GM18870 (cell line): ENCODE data around the gene KLHDC8B.

Experiments used
- ATAC-seq: cut with Tn5 transposase; IDR thresholded peaks from one replicate; pipeline ENCODE4 v1.9.1; 2021; ENCODE audit warnings: moderate library complexity; ENCODE audit not compliant: unreplicated experiment

Gene KLHDC8B

DNA sequence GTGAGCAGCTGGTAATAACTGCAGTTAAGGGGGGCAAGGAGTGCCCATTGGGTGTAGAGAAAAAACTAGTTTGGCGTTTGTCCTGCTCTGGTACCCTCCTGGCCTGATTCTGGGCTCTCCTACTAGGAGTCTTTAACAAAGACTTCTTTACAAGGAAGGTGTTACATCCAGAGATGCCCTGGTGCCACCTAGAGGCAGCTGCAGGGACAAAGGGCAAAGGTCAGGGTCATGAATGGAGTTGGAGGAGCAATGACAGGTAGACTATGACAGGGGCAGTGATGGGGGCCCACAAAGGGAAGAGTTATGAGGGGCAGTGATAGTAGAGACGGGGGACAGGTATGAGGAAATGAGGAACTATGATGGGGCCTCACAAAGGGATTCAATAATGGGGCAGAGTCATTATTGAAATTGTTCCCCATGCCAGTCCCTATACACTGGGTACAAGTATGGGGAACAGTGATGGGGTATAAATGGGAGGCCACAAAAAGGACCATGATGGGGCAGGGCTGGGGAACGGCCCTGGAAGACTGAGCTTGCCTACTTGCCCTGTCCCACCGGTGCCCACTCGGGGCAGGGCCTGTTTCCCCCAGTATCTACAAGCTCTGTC is 13.2 kb upstream of the KLHDC8B start:
- no peak for ATAC-seq

GRCh38 chr3:49158792-49159191 is 12.6 kb upstream of the KLHDC8B start:
- ATAC-seq, result no peak

DNA sequence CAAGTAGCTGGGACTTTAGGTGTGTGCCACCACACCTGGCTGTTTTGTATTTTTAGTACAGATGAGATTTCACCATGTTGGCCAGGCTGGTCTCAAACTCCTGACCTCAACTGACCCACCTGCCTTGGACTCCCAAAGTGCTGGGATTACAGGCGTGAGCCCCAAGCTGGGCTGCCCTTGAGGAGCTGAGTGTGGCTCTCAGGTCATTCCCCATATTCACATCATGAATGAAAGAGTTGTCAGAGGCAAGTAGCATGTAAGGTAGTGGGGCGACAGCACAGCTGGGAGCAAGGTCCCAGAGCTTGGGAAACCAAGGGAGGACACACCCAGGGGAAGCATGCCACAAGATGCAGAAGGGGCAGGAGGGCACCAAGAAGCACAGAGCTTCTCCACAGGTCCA is 10.2 kb upstream of the KLHDC8B start:
- no peak for ATAC-seq

GRCh38 chr3:49161808-49162530 is 9.4 kb upstream of the KLHDC8B start:
- no peak for ATAC-seq

- no peak for ATAC-seq
Measured at GRCh38 chr3:49162751-49163419, 8.5 kb upstream of the KLHDC8B start.

DNA sequence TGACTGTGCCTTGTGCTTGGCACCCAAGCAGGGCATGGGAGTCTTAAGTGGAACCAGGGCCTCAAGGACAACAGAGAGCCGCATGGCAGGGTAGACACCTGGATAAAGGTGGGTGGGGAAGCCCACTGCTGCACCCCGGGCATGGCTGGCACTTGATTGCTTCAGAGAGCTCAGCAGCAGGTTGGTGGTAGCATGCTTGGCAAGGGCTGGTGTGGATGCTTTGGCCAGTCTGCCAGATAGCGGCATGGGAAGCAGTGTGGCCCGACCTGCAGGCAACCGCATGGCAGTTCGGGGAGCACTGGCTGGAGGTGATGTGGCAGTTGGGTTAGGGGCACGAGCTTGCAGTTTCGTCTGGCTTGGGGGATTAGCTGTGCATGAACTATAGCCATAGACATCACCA is 7.8 kb upstream of the KLHDC8B start:
- ATAC-seq, result no peak

- ATAC-seq, result no peak
Measured at GRCh38 chr3:49164983-49165720, 6.2 kb upstream of the KLHDC8B start.

DNA sequence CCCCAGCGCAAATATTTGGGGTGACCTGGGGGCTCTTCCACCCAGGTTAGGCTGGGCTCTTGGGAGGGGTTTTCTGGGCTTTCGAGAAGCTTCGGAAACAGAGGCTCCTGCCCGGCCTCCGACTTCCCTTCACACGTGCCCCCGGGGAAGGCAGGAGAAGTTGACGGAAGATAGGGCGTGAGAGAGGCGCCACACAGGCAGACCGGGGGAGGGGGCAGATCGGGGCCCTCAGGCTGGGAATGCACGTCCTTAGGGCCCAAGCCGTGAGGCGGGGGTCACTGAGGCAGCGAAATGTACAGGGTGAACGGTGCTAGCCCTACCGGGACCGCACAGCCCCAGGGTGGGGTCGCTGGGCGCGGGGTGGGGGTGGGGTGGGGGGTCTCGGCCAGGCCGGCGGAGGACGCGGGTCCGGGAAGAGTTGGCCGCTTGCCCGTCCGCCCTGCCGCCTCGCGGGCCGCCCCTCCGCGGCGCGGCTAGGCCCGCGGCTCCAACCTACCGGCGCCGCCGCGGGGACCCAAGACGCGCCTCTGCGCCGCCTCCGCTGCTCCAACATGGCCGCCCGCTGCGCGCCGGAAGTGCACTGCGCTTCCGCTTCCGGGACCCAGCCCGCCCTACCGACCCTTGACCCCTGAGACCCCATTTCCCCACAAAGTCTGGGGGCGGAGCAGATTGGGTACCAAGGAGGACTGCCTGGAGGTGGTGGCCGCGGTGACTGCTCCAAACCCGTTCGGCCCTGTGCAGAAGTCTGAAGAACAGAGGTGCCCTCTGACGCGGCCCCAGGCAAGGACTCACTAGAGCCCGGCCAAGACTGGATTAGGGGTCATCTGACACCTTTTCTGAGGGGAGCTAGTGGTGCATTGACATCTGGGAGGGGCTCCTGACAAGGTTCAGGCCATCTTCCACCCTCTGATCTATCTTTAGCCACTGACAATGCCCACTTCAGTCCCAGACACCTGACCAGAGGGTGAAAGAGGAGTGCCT is 5.3 kb upstream of the KLHDC8B start, which contains the start of gene CCDC71:
Gene CCDC71 (minus strand): TSS at position 561 of the 981 bp plus-strand sequence. CDS start 2,123 bp downstream, outside the sequence.
- no peak for ATAC-seq

DNA sequence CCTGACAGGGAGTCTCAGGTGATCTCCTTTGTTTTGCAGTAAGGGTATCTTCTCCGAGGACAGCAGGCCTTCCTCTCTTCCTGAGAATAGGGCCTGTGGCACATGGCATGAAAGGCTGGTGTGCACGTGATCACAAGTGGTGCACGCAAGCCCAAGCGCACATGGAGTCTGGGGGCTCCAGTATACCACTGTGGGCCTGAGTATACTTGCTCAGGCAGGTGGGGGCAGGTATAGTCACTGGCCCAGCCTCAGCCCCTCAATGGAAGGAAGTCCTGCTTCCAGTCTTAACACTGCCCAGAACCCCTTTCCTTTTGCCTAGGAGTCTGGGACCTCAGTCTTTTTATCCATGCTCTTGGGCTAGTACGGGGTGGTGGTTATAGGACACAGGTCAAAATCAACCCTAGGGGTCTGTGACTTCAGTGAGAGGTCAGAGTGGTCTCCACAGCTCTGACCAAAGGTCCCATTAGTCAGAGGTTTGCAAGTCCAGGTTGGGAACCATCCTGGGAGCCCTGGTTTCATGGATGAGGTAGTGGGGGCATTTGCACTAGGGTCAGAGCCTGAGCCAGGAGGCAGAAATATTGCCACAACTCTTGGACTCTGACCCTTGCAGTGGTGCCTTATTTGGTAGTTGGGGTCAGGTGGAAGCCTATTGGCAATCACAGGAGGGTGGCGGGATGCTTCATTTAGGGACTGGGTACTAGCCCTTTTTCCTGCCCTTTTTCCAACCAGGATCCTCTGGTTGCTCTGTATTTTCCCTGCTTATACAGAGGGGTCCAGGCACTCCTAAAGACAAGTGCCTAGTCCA is 4.4 kb upstream of the KLHDC8B start:
- no peak for ATAC-seq

- no peak for ATAC-seq
Measured at GRCh38 chr3:49170744-49171118, 667 bp upstream of the KLHDC8B start.

- no peak for ATAC-seq
Measured at GRCh38 chr3:49171775-49172500, 540 bp downstream of the KLHDC8B start.

DNA sequence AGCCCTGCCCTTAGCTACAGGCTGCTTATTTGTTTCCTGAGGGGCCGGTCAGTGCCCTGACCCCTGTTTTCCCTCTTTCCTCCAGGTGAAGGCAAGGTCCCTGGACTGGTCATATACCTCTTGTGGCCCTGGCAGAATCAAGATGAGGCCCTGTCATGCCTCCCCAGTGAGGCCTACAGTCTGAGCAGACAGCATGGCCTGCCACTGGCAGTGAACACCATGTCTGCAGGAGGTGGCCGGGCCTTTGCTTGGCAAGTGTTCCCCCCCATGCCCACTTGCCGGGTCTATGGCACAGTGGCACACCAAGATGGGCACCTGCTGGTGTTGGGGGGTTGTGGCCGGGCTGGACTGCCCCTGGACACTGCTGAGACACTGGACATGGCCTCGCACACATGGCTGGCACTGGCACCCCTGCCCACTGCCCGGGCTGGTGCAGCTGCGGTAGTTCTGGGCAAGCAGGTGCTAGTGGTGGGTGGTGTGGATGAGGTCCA is 1.2 kb downstream of the KLHDC8B start:
- ATAC-seq, result no peak

- ATAC-seq, result no peak
Measured at GRCh38 chr3:49173116-49173791, 1.9 kb downstream of the KLHDC8B start.

DNA sequence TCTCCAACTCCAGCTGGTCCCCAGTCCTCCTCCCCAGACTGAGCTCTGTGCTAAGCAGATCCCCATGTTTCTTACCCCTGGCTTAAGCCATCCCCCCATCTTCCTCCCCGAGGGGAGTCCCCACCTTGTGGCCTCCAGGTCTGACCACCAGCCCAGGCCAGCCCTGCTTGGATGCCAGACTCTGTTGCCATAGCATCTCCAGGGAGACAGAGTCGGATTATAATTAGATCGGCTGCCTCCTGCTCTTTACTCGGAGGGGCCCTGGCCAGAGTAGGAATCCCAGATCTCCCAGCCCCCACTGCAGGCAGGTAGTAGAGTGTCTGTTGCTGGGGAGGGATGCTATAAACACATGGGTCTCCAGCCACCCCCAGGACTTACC is 2.4 kb downstream of the KLHDC8B start:
- no peak for ATAC-seq

DNA sequence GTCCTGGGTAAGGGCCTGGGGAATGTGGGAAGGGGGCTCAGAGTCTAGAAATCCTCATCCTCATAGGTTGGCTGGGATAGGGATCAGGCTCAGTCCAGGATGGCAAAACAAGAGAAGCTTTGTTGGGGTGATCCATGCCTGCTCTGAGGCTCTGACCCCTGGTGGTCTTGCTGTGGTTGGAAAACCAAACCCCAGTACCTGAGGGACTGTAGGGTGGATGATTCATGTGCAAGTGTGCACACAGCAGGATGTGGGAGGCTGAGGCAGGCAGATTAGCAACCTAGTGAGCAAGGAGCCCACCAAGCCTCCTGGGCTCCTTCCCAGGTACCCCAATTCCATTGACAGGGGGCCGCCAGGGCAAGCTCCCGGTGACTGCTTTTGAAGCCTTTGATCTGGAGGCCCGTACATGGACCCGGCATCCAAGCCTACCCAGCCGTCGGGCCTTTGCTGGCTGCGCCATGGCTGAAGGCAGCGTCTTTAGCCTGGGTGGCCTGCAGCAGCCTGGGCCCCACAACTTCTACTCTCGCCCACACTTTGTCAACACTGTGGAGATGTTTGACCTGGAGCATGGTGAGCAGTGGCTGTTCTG is 3.1 kb downstream of the KLHDC8B start:
- no peak for ATAC-seq

DNA sequence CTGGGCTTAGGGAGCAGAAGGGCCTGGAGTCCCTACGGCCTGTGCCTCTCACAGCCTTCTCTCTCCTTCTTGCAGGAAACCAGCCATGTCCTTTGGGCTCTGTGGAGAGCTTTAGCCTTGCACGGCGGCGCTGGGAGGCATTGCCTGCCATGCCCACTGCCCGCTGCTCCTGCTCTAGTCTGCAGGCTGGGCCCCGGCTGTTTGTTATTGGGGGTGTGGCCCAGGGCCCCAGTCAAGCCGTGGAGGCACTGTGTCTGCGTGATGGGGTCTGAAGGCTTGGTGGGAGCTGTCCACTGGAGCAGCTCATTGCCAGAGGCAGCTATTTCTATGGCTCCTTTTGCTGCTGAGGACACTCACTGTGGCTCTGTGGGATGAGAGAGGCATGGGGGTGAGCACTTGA is 4.1 kb downstream of the KLHDC8B start:
- no peak for ATAC-seq

- no peak for ATAC-seq
Measured at GRCh38 chr3:49177073-49177472, 5.7 kb downstream of the KLHDC8B start.

DNA sequence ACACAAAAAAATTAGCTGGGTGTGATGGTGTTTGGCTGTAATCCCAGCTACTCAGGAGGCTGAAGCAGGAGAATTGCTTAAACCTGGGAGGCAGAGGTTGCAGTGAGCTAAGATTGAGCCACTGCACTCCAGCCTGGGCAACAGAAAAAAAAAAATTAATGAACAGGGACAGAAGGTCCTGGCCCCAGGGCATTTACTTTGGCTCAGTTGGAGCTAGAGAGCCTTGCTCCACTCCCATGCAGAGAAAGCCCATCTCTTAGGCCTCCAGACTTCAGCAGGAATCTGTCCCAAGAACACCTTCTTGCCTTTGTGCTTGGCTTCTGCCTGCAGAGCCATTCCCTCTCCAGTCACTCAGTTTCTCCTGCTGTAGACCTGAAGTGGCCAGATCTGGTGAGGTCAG is 8.7 kb downstream of the KLHDC8B start:
- ATAC-seq, result no peak
